Gastroesophageal sphincter (tissue), 3 donors: ENCODE results near the gene MSN.

Experiments
- EP300 ChIP-seq: sonication (generic); formaldehyde crosslinking; IDR thresholded peaks from one replicate; pipeline ENCODE4 v1.6.1; 2017; ENCODE audit warnings: antibody characterized with exemption, mild to moderate bottlenecking
- POLR2A ChIP-seq, 2 donors: fragments of 450-650 bp; IDR thresholded peaks; one replicate each; pipeline ENCODE4 v1.6.1; 2017; ENCODE audit warnings: antibody characterized with exemption in 2 of 2, mild to moderate bottlenecking in 2 of 2, moderate library complexity in 1 of 2
- POLR2AphosphoS5 ChIP-seq: sonication (generic); formaldehyde crosslinking; IDR thresholded peaks from one replicate; pipeline ENCODE4 v1.6.1; 2017; ENCODE audit warnings: antibody characterized with exemption
- TF ChIP-seq, protein P1 (sequence below), 4 experiments: fragments of 200-600 bp in 2 of 4; fragments of 450-650 bp in 2 of 4; sonication (generic) in 1 of 4; IDR thresholded peaks; one replicate each; pipeline ENCODE4 v1.5.1; 2017 to 2019; ENCODE audit warnings: antibody characterized with exemption in 4 of 4, mild to moderate bottlenecking in 2 of 4, moderate library complexity in 2 of 4

DNA sequence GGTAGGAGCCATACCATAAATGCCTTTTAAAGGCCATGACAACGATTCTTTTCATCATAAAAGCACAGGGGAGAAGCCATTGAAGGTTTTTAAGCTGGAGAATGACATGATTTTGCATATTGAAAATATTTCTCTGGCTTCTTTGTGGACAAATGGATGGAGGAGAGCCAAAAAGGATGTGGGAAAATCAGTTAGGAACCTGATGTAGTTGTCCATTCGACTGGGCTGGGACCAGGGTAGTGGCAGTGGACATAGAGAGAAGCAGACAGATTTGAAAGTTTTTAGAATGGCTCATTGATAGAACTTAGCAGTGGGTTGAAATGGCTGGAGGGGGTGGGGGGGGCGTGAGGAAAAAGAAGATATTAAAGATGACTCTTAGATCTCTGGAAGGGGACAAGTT is 19.7 kb upstream of the MSN start:
- TF ChIP-seq, protein P1, sequence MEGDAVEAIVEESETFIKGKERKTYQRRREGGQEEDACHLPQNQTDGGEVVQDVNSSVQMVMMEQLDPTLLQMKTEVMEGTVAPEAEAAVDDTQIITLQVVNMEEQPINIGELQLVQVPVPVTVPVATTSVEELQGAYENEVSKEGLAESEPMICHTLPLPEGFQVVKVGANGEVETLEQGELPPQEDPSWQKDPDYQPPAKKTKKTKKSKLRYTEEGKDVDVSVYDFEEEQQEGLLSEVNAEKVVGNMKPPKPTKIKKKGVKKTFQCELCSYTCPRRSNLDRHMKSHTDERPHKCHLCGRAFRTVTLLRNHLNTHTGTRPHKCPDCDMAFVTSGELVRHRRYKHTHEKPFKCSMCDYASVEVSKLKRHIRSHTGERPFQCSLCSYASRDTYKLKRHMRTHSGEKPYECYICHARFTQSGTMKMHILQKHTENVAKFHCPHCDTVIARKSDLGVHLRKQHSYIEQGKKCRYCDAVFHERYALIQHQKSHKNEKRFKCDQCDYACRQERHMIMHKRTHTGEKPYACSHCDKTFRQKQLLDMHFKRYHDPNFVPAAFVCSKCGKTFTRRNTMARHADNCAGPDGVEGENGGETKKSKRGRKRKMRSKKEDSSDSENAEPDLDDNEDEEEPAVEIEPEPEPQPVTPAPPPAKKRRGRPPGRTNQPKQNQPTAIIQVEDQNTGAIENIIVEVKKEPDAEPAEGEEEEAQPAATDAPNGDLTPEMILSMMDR (IDR thresholded peaks at IDR 0.05): no peak
- TF ChIP-seq POLR2AphosphoS5 (no peak), POLR2A (IDR thresholded peaks at IDR 0.05) (no peak), EP300 (no peak)
